SIG-M5 treated with dmso at 0.1 percent for 504 hours (cell line): Measurements from ENCODE around the gene VPS11.

Source experiments
- DNase-seq: peaks from one replicate; lab custom pipeline; 2025; ENCODE audit not compliant: unreplicated experiment; lab: John Stamatoyannopoulos, UW

VPS11 gene

DNA sequence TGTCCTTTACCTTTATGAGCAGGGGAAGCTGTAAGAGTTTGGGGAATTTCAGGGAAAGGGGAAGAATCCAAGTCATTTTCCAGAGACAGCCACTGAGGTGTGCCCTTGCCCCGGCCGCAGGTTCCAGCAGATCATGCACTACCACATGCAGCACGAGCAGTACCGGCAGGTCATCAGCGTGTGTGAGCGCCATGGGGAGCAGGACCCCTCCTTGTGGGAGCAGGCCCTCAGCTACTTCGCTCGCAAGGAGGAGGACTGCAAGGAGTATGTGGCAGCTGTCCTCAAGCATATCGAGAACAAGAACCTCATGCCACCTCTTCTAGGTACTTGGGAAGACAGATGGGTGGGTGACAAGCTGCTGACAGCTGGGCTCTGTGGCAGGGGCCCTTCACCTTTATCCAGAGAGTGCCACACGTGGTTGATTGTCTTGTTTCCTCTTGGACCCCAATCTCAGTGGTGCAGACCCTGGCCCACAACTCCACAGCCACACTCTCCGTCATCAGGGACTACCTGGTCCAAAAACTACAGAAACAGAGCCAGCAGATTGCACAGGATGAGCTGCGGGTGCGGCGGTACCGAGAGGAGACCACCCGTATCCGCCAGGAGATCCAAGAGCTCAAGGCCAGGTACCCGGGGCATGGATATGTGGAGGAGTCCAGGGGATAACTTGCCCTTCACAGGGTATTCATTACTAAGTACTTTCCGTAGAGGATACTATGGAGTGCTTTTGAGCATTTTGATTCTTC lies 11.2 kb downstream of the VPS11 start:
- DNase-seq: no peak

DNA sequence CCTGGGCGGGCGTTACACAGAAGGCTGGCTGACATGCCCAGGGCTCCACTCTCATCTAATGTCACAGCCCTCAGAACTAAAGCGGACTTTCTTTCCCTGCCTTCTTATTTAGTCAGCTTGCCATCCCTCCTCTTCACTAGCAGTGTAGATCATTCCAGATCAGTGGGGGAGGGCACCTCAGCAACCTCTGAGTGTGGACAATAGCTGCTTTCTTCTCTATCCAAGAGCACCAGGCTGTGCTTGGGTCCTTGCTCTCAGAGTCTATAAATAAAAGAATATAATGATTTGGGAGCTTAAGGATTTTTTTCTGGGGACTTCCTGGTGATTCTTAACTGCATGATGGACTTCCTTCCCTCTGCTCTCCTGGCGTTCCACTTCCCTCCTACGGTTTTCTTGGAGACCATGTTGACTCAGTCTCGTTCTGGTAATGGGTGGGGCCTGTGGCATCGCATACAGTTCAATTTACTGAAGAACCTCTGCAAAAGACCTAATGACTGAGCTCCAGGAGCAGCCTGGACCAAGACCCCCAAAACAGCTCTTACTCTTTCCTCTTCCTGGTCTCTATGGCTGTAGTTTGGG lies 14.2 kb downstream of the VPS11 start:
- DNase-seq: no peak

DNA sequence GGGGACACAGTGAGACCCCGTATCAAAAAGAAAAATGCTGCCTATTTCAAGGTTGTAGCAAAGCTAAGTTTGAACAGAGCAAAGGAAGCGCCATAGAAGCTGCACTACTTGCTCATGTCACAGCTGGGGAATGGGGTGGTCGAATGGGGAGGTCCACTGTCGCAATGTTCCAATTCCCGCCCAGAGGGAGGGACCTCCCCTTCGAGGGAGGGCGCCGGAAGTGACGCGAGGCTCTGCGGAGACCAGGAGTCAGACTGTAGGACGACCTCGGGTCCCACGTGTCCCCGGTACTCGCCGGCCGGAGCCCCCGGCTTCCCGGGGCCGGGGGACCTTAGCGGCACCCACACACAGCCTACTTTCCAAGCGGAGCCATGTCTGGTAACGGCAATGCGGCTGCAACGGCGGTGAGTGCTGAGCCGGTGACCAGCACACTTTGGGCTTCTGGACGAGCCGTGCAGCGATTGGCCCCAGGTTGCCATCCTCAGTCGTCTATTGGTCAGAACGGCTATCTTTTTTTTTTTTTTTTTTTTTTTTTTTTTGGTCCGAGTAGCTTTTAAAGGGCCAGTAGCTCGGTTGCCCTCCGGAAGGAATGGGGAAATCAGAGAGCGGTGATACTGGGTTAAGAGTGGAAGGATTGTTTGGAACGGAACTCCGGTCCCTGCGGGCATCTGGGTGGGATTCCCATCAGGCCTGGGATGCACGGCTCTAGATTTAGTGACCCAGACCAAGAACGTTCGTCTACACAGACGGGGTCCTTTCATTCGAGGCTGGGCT lies 17.2 kb downstream of the VPS11 start, which contains the start of gene HMBS:
TSS of gene HMBS (plus strand) at position 219 of the 774 bp plus-strand sequence. CDS start at position 372, 153 bp downstream.
- peak; percentile 93 for DNase-seq

DNA sequence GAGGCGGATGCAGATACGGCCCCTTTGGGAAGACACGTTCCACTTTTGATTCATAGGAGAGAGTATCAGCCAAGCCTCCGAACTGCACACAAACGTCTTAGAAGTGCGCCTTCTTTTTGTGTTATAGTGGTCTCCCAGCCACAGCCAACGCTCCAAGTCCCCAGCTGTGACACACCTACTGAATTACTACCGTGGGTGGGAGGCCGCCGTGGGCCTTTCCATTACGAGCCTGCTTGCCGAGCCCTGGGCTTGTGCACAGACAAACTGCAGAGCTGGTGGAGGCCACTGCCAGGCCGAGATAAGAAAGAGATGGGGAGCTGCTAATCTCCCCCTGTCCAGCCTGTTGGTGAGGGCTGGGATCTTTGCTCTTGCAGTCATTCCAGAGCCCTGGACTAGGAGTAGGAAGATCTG lies 17.8 kb downstream of the VPS11 start:
- no peak for DNase-seq

DNA sequence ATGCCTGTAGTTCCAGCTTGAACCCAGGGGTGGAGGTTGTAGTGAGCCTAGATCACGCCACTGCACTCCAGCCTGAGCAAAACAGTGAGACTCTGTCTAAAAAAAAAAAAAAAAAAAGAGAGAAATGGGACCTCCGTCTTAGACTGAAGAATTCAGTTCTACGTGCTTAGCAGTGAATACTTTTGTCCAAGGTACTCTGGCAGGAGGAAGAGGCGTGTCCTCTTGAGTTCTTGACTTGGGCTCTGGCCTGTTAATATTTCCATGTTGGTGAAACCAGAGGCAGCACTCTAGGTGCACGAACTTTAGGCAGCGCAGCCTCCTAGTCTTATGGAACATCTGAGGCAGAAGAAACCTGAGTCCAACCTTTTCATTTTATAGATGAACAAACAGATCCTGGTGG lies 19.5 kb downstream of the VPS11 start:
- no peak for DNase-seq

DNA sequence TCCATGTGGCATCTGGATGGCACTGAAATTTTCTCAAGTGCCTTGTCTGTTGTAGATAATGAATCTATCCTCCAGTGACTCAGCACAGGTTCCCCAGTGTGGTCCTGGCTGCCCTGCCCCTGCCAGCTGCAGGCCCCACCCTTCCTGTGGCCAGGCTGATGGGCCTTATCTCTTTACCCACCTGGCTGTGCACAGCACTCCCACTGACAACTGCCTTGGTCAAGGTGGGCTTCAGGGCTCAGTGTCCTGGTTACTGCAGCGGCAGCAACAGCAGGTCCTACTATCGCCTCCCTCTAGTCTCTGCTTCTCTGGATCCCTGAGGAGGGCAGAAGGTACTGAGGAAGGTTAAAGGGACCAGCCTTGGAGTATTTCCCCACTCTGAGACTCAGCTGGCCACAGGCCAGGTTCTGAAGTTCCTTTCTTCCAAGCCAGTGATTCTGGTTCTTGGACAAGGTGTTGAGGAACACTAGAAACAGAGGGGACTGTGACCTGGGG lies 20.2 kb downstream of the VPS11 start:
- no peak for DNase-seq

DNA sequence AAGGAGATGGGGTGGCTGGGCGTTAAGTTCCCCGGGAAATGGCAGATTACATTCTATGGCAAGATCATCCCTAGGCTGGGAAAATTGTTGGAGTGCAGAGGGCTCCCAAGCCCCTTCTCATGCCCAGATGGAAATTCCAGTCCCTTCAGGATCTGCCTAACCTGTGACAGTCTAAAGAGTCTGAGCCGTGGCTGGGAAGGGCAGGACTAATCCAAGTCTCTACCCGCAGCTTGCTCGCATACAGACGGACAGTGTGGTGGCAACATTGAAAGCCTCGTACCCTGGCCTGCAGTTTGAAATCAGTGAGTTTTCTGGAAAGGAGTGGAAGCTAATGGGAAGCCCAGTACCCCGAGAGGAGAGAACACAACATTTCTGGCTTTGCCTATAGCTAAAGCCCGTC lies 20.8 kb downstream of the VPS11 start:
- DNase-seq: no peak

DNA sequence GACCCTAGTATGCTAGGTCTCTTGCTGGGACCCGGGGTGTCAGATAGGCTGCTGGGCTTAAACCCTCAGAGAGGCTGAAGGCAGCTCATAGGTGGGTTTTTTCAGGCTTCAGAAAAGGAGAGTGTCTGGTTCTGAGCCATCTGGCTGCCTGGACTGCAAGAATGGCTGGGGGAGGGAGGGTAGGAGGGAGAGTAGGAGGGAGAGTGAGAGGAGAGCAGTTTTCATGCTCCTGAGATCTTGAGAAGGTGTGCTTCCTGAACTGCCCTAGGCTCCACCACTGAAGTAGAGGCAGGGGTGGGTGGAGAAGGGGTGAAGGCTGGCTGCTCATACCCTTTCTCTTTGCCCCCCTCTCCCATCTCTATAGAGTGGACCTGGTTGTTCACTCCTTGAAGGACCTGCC lies 21.7 kb downstream of the VPS11 start:
- no peak for DNase-seq

DNA sequence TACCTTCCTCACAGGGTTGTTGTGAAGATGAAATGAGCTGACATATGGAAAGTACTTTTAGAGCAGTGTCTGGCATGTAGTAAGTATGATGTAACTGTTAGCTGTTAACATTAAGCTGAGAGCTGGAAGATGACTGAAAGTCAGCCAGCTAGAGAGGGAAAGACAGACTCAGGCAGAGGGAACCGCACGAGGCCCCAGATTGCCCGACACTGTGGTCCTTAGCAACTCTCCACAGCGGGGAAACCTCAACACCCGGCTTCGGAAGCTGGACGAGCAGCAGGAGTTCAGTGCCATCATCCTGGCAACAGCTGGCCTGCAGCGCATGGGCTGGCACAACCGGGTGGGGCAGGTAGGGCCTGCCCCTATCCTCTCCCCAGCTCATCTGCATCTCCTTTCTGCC lies 23.6 kb downstream of the VPS11 start:
- peak; percentile 40 for DNase-seq

DNA sequence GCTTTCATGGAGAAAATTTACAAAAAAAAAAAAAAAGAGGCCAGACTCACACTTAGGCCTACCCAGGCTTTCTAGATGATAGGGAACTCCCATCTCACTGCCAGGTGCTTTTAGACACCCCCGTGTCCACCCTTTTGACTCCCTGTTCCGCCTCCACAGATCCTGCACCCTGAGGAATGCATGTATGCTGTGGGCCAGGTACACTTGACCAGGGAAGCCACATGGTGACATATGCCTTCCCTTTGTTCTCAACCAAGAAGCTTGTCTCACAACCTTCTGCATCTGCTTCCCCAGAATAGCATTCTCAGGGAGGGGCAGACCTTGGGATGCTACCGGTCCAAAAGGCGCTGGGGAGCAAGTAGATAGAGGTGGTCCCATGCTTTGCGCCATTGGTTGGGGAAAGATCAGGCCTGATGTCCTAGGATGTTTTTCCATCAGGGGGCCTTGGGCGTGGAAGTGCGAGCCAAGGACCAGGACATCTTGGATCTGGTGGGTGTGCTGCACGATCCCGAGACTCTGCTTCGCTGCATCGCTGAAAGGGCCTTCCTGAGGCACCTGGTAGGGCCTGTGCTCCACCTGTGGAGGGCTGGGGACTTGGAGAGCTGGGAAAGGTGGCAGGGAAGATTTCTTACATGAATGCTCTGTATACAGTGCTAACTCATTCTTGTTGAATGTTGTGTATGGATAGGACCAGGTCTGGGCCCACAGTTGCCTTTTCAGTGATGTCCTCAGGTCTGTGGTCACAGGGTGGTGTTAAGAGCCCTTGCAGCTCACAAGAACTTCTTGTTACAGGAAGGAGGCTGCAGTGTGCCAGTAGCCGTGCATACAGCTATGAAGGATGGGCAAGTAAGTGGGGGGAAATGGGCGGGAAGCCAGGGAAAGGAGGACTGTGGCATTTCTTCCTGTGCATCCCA lies 24.6 kb downstream of the VPS11 start:
- DNase-seq: peak; percentile 14

DNA sequence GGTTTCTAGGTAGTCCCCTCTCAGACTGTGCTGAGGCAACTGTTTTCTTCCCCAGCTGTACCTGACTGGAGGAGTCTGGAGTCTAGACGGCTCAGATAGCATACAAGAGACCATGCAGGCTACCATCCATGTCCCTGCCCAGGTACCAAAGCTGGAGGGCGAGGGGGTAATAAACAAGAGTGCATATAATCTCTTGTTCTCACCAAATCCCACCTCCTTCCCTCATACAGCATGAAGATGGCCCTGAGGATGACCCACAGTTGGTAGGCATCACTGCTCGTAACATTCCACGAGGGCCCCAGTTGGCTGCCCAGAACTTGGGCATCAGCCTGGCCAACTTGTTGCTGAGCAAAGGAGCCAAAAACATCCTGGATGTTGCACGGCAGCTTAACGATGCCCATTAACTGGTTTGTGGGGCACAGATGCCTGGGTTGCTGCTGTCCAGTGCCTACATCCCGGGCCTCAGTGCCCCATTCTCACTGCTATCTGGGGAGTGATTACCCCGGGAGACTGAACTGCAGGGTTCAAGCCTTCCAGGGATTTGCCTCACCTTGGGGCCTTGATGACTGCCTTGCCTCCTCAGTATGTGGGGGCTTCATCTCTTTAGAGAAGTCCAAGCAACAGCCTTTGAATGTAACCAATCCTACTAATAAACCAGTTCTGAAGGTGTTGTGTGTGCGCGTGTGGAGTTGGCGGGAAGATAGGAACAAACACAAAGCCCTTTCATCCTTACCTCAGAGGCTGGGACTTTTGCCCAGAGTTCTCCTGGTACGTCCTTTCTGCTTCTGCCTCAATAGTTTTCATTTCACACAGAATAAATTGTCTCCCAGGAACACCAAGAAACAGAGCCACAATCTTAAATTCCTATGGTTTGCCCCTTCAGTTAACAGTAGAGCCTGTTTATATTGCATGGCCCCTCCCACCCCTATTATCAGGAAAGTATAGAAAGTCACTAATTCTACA lies 25.5 kb downstream of the VPS11 start:
- no peak for DNase-seq

DNA sequence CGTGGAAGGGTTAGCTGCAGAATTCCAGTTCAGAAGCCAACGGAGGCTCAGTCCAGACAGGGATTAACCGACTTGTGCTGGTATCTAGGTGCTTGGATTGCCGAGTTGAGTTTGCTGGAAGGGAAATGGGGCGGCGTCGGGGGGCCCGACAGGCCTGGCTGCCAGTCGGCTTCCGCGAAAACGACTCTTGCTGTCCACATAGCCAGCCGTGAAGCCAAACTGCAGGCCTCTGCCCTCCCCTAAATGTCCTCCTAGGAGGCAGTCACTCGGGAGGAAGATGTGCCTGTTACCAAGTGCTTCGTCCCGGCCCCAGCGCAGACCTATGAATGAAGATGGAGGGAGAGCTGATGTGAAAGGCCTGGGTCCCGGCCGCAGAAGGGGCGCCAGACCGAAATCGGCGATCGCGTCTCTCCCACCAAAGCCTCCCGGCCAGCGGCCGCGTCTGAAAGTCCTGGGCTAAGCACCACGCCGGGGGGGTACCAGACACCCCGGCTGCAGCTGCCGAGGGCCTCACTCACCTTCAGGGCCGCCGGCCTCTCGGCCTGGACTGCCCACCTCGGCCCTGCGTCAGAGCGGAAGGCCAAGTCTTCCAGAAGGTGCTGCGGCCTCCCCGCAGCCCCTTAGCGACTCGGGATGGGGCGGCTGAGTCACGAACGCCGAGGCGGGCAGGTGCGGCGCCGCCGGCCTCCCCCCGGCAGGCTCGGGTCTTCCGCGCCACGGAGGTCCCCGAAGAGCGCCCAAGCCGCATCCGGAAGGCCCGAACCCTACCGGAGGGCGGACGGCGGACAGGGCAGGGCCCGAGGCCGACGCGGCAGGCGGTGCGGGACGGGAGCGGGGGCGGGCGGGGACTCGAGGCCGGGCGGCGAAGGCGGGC lies 26.6 kb downstream of the VPS11 start:
- DNase-seq: peak; percentile 31

DNA sequence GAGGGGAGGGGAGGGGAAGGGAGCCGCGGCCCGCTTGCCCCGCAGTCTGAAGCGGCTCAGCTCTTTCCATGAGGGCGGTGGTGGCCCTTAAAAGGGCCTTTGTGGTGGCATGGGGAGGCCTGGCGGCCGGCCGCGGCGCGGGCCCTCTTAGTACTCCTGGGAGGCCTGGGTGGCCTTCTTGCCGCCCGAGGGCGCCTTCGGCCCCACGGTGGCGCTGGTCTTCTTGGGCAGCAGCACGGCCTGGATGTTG lies 27.1 kb downstream of the VPS11 start:
- DNase-seq: no peak

DNA sequence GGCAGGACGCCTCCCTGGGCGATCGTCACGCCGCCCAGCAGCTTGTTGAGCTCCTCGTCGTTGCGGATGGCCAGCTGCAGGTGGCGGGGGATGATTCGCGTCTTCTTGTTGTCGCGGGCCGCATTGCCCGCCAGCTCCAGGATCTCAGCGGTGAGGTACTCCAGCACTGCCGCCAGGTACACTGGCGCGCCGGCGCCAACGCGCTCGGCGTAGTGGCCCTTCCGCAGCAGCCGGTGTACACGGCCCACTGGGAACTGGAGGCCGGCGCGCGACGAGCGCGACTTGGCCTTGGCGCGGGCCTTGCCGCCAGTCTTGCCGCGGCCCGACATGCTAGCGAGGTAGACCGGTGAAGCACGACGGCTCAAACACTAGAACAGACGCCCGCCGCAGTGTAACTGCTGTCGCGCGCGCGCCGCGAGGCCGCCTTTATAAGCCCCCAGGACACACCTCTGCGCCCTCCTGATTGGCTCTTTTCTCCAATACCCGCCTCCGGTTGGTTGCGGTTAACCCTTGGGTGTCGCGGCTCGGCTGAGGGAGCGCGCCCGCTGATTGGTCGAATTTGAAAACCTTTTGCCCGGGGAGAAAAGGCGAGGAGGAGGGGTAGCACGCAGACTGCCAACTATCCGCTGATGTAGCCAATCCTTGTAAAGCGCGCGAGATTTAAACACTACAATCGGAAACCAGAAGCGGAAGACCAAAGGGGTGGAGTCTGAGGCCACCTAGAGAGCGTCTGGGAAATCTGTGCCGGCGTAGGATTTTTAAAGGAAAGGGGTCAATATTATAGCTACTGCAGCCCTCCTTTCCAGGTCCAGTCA lies 27.7 kb downstream of the VPS11 start:
- DNase-seq: peak; percentile 99

DNA sequence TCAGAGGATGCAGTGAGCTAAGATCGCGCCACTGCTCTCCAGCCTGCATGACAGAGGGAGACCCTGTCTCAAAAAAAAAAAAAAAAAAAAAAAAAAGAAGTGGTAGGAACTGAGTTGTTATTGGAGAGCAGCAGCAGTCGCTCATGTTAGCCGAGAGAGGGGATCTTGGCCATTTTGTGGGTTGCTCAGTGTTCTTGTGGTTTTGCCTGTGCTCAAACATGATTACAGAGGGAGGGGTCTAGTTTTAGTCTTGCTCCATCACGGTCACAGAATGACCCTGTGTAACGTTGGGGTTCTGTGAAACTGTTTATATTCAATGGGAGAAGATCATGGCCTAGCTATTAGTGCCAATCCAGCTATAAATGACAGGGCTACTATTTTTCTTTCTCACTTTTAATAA lies 32.1 kb downstream of the VPS11 start:
- DNase-seq: no peak

DNA sequence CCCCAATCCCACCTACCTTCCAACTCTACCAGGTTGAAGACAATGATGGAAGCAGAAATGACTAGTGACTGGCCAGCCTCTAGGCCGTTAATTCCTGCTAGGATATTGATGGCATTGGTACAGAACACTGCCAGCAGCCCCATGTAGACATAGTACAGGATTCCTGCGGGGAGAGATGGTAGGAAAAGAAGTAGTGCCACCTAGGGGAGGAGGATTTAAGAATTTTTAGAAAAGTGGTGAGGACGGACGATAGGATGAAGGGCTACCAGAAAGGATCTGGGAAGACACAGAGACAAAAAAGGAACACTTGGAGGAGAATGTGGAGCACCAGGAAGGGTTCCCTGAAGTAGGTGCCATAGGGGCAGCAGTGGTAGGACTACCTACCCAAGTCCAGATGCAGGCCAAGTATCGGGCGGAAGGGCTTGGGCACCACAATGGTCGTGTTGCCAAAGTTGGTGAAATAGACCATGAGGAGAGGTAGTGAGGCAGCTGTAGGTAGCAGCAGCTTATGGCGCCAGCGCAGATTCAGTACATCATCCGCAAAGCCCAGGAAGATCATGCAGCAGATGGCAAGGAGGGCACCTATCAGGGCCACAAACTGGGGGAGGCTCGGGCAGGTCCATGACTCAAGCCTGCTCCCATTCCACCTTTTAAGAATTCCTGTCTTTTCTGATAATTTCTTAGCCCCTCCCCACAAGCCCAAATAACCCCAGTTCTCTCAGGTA lies 32.8 kb downstream of the VPS11 start:
- peak; percentile 55 for DNase-seq

DNA sequence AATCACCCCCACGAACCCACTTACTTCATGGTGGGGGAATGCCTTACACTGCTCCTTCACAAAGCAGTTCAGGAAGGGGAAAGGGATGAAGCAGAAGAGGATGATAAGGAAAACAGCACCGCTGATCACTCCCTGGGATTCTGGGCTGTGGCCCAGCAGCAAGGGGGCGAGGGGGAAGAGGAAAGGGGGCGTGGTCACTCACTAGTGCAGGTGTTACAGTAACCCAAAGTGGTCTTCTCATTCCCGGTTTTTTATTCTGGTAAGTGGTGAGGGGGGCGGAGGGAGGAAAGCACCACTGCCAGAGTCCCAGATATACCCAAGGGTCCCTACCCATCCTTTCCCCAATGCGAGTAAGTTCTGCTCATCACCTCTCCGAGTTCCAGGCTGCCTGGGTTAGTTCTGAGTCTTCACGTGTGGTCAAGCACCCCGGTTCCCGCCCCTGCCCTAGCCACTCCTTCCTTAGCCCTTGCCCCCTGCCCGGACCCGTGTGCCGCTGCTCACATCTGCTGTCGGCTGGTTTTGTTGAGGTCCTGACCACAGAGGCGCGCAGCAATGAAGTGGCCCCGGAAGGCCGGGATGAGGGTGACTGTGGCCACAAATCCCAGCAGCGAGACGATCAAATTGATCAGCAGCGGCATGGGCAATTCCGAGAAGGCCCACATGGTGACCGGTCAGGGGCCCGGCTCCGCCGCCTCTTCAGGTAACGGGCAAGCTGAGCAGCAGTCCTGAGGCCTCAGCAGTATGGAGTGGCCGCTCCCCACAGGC lies 33.6 kb downstream of the VPS11 start:
- no peak for DNase-seq
